HEK293T (cell line): ENCODE results near the gene CYB5R3.

Experiments
- BHLHE40 ChIP-seq: fragments of 450-650 bp; IDR thresholded peaks from 2 replicates; pipeline ENCODE4 v1.6.1; 2016; ENCODE audit warnings: mild to moderate bottlenecking, moderate library complexity, borderline replicate concordance
- CTBP1 ChIP-seq: fragments of 450-650 bp; IDR thresholded peaks from 2 replicates; pipeline ENCODE4 v1.6.1; 2016; ENCODE audit warnings: borderline replicate concordance
- ELF4 ChIP-seq: fragments of 450-650 bp; IDR thresholded peaks from 2 replicates; pipeline ENCODE4 v1.6.1; 2017; ENCODE audit warnings: antibody characterized with exemption
- FOXA1 ChIP-seq: fragments of 450-650 bp; IDR thresholded peaks from 2 replicates; pipeline ENCODE4 v1.6.1; 2016; ENCODE audit warnings: mild to moderate bottlenecking
- FOXK2 ChIP-seq: fragments of 450-650 bp; IDR thresholded peaks from 2 replicates; pipeline ENCODE4 v1.6.1; 2016; ENCODE audit warnings: mild to moderate bottlenecking
- FOXM1 ChIP-seq: fragments of 450-650 bp; IDR thresholded peaks from 2 replicates; pipeline ENCODE4 v1.6.1; 2017; ENCODE audit warnings: mild to moderate bottlenecking, borderline replicate concordance
- HDGF ChIP-seq: fragments of 450-650 bp; IDR thresholded peaks from 2 replicates; pipeline ENCODE4 v1.6.1; 2017; ENCODE audit warnings: antibody characterized with exemption, borderline replicate concordance
- L3MBTL2 ChIP-seq: fragments of 450-650 bp; conservative IDR thresholded peaks from 2 replicates; pipeline ENCODE4 v1.6.1; 2016; ENCODE audit warnings: mild to moderate bottlenecking
- NFRKB ChIP-seq: fragments of 450-650 bp; IDR thresholded peaks from 2 replicates; pipeline ENCODE4 v1.6.1; 2016; ENCODE audit warnings: mild to moderate bottlenecking, moderate library complexity
- SUZ12 ChIP-seq: fragments of 450-650 bp; IDR thresholded peaks from 2 replicates; pipeline ENCODE4 v1.6.1; 2016; ENCODE audit warnings: mild to moderate bottlenecking
- TARDBP ChIP-seq: fragments of 450-650 bp; IDR thresholded peaks from 2 replicates; pipeline ENCODE4 v1.6.1; 2016
- ZNF384 ChIP-seq: fragments of 450-650 bp; IDR thresholded peaks from 2 replicates; pipeline ENCODE4 v1.6.1; 2016

GRCh38 chr22:42621505-42622002, 27.6 kb downstream of the CYB5R3 start:
- TF ChIP-seq ZNF384 = no peak
- TF ChIP-seq FOXM1 = no peak
- TF ChIP-seq ELF4 = no peak
- no peak for TF ChIP-seq FOXK2
- TF ChIP-seq BHLHE40 = no peak
- no peak for TF ChIP-seq CTBP1
- TF ChIP-seq SUZ12 = no peak
- no peak for TF ChIP-seq NFRKB
- TF ChIP-seq TARDBP = no peak
- no peak for TF ChIP-seq HDGF
- TF ChIP-seq L3MBTL2 = no peak
- TF ChIP-seq FOXA1 = no peak
